H9 (cell line): ENCODE results near the gene RAI1. TPM values are rescaled to one million over a fixed set of nuclear protein-coding genes. Genes with fewer than 3 reads are reported as not detected.

ENCODE experiments used
- DNase-seq: peaks from one replicate; pipeline ENCODE4 v3.0.0-alpha.2; 2017
- H2AFZ ChIP-seq: one replicate; pipeline ENCODE4 v1.6.1; 2013; ENCODE audit warnings: mild to moderate bottlenecking, low read length, control low read depth, moderate library complexity
- H2AK5ac ChIP-seq: 2 replicates; pipeline ENCODE4 v1.6.1; 2013; ENCODE audit warnings: low read length, control low read depth, mixed read lengths; ENCODE audit not compliant: insufficient read length
- H2BK120ac ChIP-seq: one replicate; pipeline ENCODE4 v1.6.1; 2013; ENCODE audit warnings: low read depth, mild to moderate bottlenecking, low read length, control low read depth, inconsistent platforms; ENCODE audit not compliant: poor library complexity, severe bottlenecking
- H2BK12ac ChIP-seq: 2 replicates; pipeline ENCODE4 v1.6.1; 2013; ENCODE audit warnings: low read length, control low read depth, mixed read lengths, low read depth; ENCODE audit not compliant: insufficient read length
- H2BK15ac ChIP-seq: 2 replicates; pipeline ENCODE4 v1.6.1; 2013; ENCODE audit warnings: low read depth, low read length, control low read depth
- H2BK20ac ChIP-seq: one replicate; pipeline ENCODE4 v1.6.1; 2013; ENCODE audit warnings: low read depth, mild to moderate bottlenecking, low read length, control low read depth, inconsistent platforms; ENCODE audit not compliant: poor library complexity, severe bottlenecking
- H2BK5ac ChIP-seq: 2 replicates; pipeline ENCODE4 v1.6.1; 2013; ENCODE audit warnings: low read length, control low read depth, mixed read lengths; ENCODE audit not compliant: insufficient read length
- H3K14ac ChIP-seq: 2 replicates; pipeline ENCODE4 v1.6.1; 2013; ENCODE audit warnings: low read length, control low read depth; ENCODE audit not compliant: insufficient read depth
- H3K18ac ChIP-seq: 2 replicates; pipeline ENCODE4 v1.6.1; 2013; ENCODE audit warnings: low read depth, mild to moderate bottlenecking, mixed read lengths, low read length, control low read depth; ENCODE audit not compliant: insufficient read length
- H3K23ac ChIP-seq: 2 replicates; pipeline ENCODE4 v1.6.1; 2013; ENCODE audit warnings: low read length, control low read depth, mixed read lengths, low read depth; ENCODE audit not compliant: insufficient read length
- H3K23me2 ChIP-seq: 2 replicates; pipeline ENCODE4 v1.6.1; 2013; ENCODE audit warnings: low read depth, mild to moderate bottlenecking, mixed read lengths, low read length, control low read depth; ENCODE audit not compliant: insufficient read length, poor library complexity, severe bottlenecking
- H3K27ac ChIP-seq: 2 replicates; pipeline ENCODE4 v1.5.1; 2013; ENCODE audit warnings: low read length, control low read depth, mixed read lengths, low read depth; ENCODE audit not compliant: insufficient read length
- H3K27me3 ChIP-seq: 2 replicates; pipeline ENCODE4 v1.6.1; 2013; ENCODE audit warnings: low read length, control low read depth, inconsistent platforms; ENCODE audit not compliant: insufficient read depth
- H3K4ac ChIP-seq: 2 replicates; pipeline ENCODE4 v1.6.1; 2013; ENCODE audit warnings: low read depth, mild to moderate bottlenecking, control low read depth, inconsistent platforms, low read length, moderate library complexity
- H3K4me1 ChIP-seq: 2 replicates; pipeline ENCODE4 v1.6.1; 2013; ENCODE audit warnings: low read length, control low read depth, inconsistent platforms; ENCODE audit not compliant: insufficient read depth
- H3K4me2 ChIP-seq: 2 replicates; pipeline ENCODE4 v1.6.1; 2013; ENCODE audit warnings: low read length, control low read depth, mixed read lengths; ENCODE audit not compliant: insufficient read length, insufficient read depth
- H3K56ac ChIP-seq: 2 replicates; pipeline ENCODE4 v1.6.1; 2013; ENCODE audit warnings: low read depth, mild to moderate bottlenecking, mixed read lengths, low read length, control low read depth; ENCODE audit not compliant: insufficient read length
- H3K79me1 ChIP-seq: 2 replicates; pipeline ENCODE4 v1.6.1; 2013; ENCODE audit warnings: low read depth, mild to moderate bottlenecking, moderate library complexity, low read length, control low read depth, inconsistent platforms; ENCODE audit not compliant: insufficient read depth, poor library complexity, severe bottlenecking
- H3K79me2 ChIP-seq: 2 replicates; pipeline ENCODE4 v1.6.1; 2013; ENCODE audit warnings: low read length, control low read depth, inconsistent platforms; ENCODE audit not compliant: insufficient read depth
- H3K9ac ChIP-seq: 2 replicates; pipeline ENCODE4 v1.6.1; 2013; ENCODE audit warnings: low read length, control low read depth, mixed read lengths; ENCODE audit not compliant: insufficient read length; ENCODE audit errors: extremely low read depth
- H3K9me3 ChIP-seq: one replicate; pipeline ENCODE4 v1.6.1; 2013; ENCODE audit warnings: low read depth, low read length, inconsistent platforms; ENCODE audit not compliant: control insufficient read depth
- H3T11ph ChIP-seq: one replicate; pipeline ENCODE4 v1.6.1; 2013; ENCODE audit warnings: mild to moderate bottlenecking, low read length, control low read depth, inconsistent platforms
- H4K20me1 ChIP-seq: one replicate; pipeline ENCODE4 v1.6.1; 2013; ENCODE audit not compliant: control insufficient read depth, insufficient read length, insufficient read depth
- H4K5ac ChIP-seq: 2 replicates; pipeline ENCODE4 v1.6.1; 2013; ENCODE audit warnings: low read depth, mild to moderate bottlenecking, mixed read lengths, low read length, control low read depth; ENCODE audit not compliant: insufficient read length
- H4K8ac ChIP-seq: replicated peaks from 2 replicates; pipeline ENCODE4 v1.6.1; 2013; ENCODE audit warnings: low read length, control low read depth, mixed read lengths, low read depth; ENCODE audit not compliant: insufficient read length
- H4K91ac ChIP-seq: 2 replicates; pipeline ENCODE4 v1.6.1; 2013; ENCODE audit warnings: low read depth, mild to moderate bottlenecking, moderate library complexity, mixed read lengths, low read length, control low read depth; ENCODE audit not compliant: insufficient read length
- H3K27ac Mint-ChIP-seq, 3 experiments: 2 replicates in 2 of 3; 3 replicates in 1 of 3; pipeline ENCODE4 v1.8.0; 2020 to 2021; ENCODE audit warnings: mixed read lengths in 3 of 3, mild to moderate bottlenecking in 1 of 3, moderate library complexity in 1 of 3
- H3K27me3 Mint-ChIP-seq: 2 replicates; pipeline ENCODE4 v1.8.0; 2021; ENCODE audit warnings: low read depth, mild to moderate bottlenecking, moderate library complexity, mixed read lengths
- H3K36me3 Mint-ChIP-seq, 3 experiments: 2 replicates in 2 of 3; 3 replicates in 1 of 3; pipeline ENCODE4 v1.8.0; 2020 to 2021; ENCODE audit warnings: low read depth in 3 of 3, mixed read lengths in 3 of 3; ENCODE audit not compliant: insufficient read depth in 1 of 3
- H3K4me1 Mint-ChIP-seq, 2 experiments: 2 replicates each; pipeline ENCODE4 v1.8.0; 2020; ENCODE audit warnings: mixed read lengths in 2 of 2
- H3K4me3 Mint-ChIP-seq, 2 experiments: 2 replicates in 1 of 2; 3 replicates in 1 of 2; pipeline ENCODE4 v1.8.0; 2020 to 2021; ENCODE audit warnings: mild to moderate bottlenecking in 2 of 2, mixed read lengths in 2 of 2, moderate library complexity in 1 of 2
- H3K9me3 Mint-ChIP-seq, 2 experiments: 2 replicates in 1 of 2; 3 replicates in 1 of 2; pipeline ENCODE4 v1.8.0; 2020; ENCODE audit warnings: mild to moderate bottlenecking in 2 of 2, mixed read lengths in 2 of 2, moderate library complexity in 1 of 2
- CTCF ChIP-seq: fragments of 200-600 bp; sonication (generic); conservative IDR thresholded peaks from 3 replicates; pipeline ENCODE4 v1.8.0; 2021; ENCODE audit warnings: antibody characterized with exemption, mild to moderate bottlenecking
- WGBS: extraction: QIAGEN DNeasy Blood & Tissue Kit; methylation state at CpG from one replicate; pipeline ENCODE4 v1.1.7; 2013; ENCODE audit warnings: missing lambda C conversion rate, low lambda C conversion rate, mixed read lengths; ENCODE audit not compliant: insufficient read length; ENCODE audit errors: extremely low coverage; 5-methylcytosine and 5-hydroxymethylcytosine counted together
- total RNA-seq: library from RNA; stranded (reverse); gene quantifications from 2 replicates; pipeline ENCODE4 v1.2.1, GENCODE V29; 2021

Gene RAI1
- total RNA-seq, 1 experiment from 2014 or later = 1.5 TPM

DNA sequence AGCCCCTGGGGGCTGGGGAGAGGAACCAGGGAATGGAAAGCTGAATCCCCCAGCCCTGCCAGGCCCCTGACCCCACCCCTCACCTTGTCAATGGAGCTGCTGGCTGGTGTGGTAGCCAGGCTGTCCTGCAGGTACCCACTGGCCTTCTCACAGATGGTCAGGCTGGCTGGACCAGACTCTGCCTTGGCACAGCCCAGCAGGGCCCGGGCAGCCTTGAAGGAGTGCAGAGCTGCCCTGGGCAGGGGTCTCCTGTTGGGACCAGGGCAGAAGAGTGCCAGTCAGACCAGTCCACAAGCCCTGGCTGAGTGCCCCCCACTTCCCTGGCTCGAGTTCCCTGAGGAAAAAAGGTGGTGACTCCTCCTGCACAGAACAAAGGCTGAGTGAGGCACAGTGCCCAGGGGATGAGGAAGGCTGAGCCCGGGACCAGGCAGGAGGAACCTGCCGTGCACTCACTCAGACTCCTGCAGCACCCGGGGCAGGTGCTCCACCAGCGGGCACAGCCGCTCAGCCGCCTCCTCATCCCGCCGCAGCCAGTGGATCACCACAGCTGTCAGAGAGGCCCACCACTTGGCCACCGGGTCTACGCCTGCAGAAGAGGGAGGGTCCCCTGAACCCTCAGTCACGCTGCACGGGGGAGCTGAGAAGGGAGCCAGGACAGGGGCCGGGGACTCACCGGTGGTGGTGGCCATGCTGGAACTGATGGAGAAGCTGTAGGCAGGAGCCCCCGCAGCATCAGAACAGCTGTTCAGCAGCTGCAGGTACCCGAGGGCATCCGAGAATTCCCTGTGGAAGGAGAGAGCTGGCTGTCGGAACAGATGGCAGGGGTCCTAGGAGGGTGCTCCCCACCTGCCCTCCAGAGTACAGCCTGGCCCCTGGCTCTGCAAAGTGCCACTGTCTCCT, 133.2 kb downstream of the RAI1 start:
- WGBS = no CpG with 5 or more reads among the region's 20 CpGs
- no peaks in the 10 kb centered on the region; the same call in 1 of the 2 replicates for H3K4me1 ChIP-seq
- H2BK20ac ChIP-seq = no peak overlapping the region
- no peak overlapping the region for H2BK12ac ChIP-seq
- H3K27me3 ChIP-seq = no peaks in the 10 kb centered on the region; the same call in 1 of the 2 replicates
- no peak overlapping the region for H3K18ac ChIP-seq
- H3K23ac ChIP-seq = no peak overlapping the region
- H3K27ac ChIP-seq = no peak overlapping the region
- no peaks in the 10 kb centered on the region for H3K79me1 ChIP-seq
- no peak overlapping the region for H3K9ac ChIP-seq
- H2AFZ ChIP-seq = no peak overlapping the region
- peaks cover 6% of the 10 kb centered on the region for H3K23me2 ChIP-seq
- Mint-ChIP-seq H3K27me3 (peaks cover 2% of the 10 kb centered on the region; the same call in 1 of the 2 replicates), H3K4me1 (peaks cover 15 to 32% of the 10 kb centered on the region in 2 experiments), H3K9me3 (no peaks in the 10 kb centered on the region), H3K4me3 (no peak overlapping the region), H3K27ac (no peak overlapping the region; a peak in 1 of 7 replicates), H3K36me3 (peaks cover 23 to 56% (median 48%) of the 10 kb centered on the region in 3 experiments)
- H3K9me3 ChIP-seq = no peaks in the 10 kb centered on the region
- DNase-seq = no peak
- no peaks in the 10 kb centered on the region for H4K20me1 ChIP-seq
- no peak overlapping the region for H2BK5ac ChIP-seq
- H4K91ac ChIP-seq = no peak overlapping the region
- H4K5ac ChIP-seq = no peak overlapping the region
- no peak overlapping the region for H2BK15ac ChIP-seq
- H3K4ac ChIP-seq = no peak overlapping the region
- H4K8ac ChIP-seq = no peak overlapping the region
- no peak overlapping the region for H2BK120ac ChIP-seq
- H3K56ac ChIP-seq = no peak overlapping the region
- no peak overlapping the region for H3T11ph ChIP-seq
- no peaks in the 10 kb centered on the region for H3K79me2 ChIP-seq
- no peak for TF ChIP-seq CTCF
- H2AK5ac ChIP-seq = no peak overlapping the region
- no peak overlapping the region for H3K14ac ChIP-seq
- no peak overlapping the region for H3K4me2 ChIP-seq
